Ovary (tissue), 9 donors: Measurements from ENCODE around the gene LKAAEAR1. TPM values are rescaled to one million over a fixed set of nuclear protein-coding genes. Genes with fewer than 3 reads are reported as not detected.

ENCODE experiments used
- DNase-seq, 5 donors: peaks; one replicate each; pipeline ENCODE4 v3.0.0-alpha.2; 2019 to 2020
- H3K27ac ChIP-seq, 2 donors: fragments of 200-600 bp; one replicate each; pipeline versions ENCODE4 v1.5.1 to v1.8.0; 2019 to 2022
- H3K27me3 ChIP-seq: fragments of 200-600 bp; one replicate; pipeline ENCODE4 v1.8.0; 2022
- H3K36me3 ChIP-seq: fragments of 200-600 bp; sonication (generic); one replicate; pipeline ENCODE4 v1.5.1; 2019
- H3K4me1 ChIP-seq: one replicate; pipeline ENCODE4 v1.8.1; 2013; ENCODE audit warnings: mild to moderate bottlenecking, moderate library complexity; ENCODE audit not compliant: insufficient read depth
- H3K4me3 ChIP-seq: fragments of 200-600 bp; sonication (generic); one replicate; pipeline ENCODE4 v1.5.1; 2017
- H3K9me3 ChIP-seq, 2 donors: fragments of 200-600 bp in 1 of 2; sonication (generic) in 1 of 2; one replicate each; pipeline versions ENCODE4 v1.5.1 to v1.8.1; 2013 to 2019; ENCODE audit warnings: mild to moderate bottlenecking in 1 of 2, moderate library complexity in 1 of 2
- EP300 ChIP-seq: sonication (generic); formaldehyde crosslinking; IDR thresholded peaks from one replicate; pipeline ENCODE4 v1.6.1; 2017; ENCODE audit warnings: antibody characterized with exemption
- POLR2A ChIP-seq: fragments of 450-650 bp; IDR thresholded peaks from one replicate; pipeline ENCODE4 v1.6.1; 2017; ENCODE audit warnings: antibody characterized with exemption, mild to moderate bottlenecking, moderate library complexity
- WGBS, 3 donors: extraction: QIAGEN DNeasy Blood & Tissue Kit in 1 of 3; methylation state at CpG; one replicate each; pipeline versions ENCODE4 v1.1.5 to v1.1.7; 2013 to 2017; 5-methylcytosine and 5-hydroxymethylcytosine counted together
- intact Hi-C, 4 donors: fragments of 100-400 bp; cut with DNase I; formaldehyde crosslinking; loops; one replicate each; pipeline versions ENCODE4 v1.11.0 to v1.15.1; 2022 to 2023
- polyA plus RNA-seq, 2 donors: library from polyadenylated mRNA; stranded (reverse); fragments of 200-250 nt in 1 of 2; fragments of 350-450 nt in 1 of 2; fragmentation: Illumina TruSeq in 1 of 2; extraction: RNeasy Lipid Tissue Mini Kit (QIAGEN cat#74804) in 1 of 2; gene quantifications; one replicate each; pipeline ENCODE4 v1.2.3, GENCODE V29; 2013 to 2014
- total RNA-seq, 7 donors: library from RNA; depleted of rRNA in 2 of 7; stranded (reverse); fragments of >200 nt in 2 of 7; fragmentation: NEBNext Ultra II Directional in 3 of 7; extraction: Animal tissue kit (Norgen Biotek cat#: 25700) in 3 of 7; gene quantifications; one replicate each; pipeline versions ENCODE4 v1.1.0 to v1.2.4, GENCODE V29; 2016 to 2023
- TF ChIP-seq, protein P1 (sequence below), 3 donors: fragments of 450-650 bp in 2 of 3; fragments of 200-600 bp in 1 of 3; IDR thresholded peaks; one replicate each; pipeline versions ENCODE4 v1.5.1 to v1.8.0; 2016 to 2022; ENCODE audit warnings: antibody characterized with exemption in 3 of 3, mild to moderate bottlenecking in 1 of 3
- donor health status: DM: no; HTN: no; CAD: no; lungs with moderate emphysema.
- donor health status: DM: no; HTN: no; CAD: no.
- donor health status: Bipolar disorder and iron deficiency.
- donor health status: DM: yes; HTN: yes; CAD: no.
- donor health status: DM: no; HTN: no; CAD: no.
- donor health status: DM: yes; HTN: yes; CAD: no.

The LKAAEAR1 gene
- total and polyA plus RNA-seq, 9 donors = 10.5 TPM; not detected in 8

DNA sequence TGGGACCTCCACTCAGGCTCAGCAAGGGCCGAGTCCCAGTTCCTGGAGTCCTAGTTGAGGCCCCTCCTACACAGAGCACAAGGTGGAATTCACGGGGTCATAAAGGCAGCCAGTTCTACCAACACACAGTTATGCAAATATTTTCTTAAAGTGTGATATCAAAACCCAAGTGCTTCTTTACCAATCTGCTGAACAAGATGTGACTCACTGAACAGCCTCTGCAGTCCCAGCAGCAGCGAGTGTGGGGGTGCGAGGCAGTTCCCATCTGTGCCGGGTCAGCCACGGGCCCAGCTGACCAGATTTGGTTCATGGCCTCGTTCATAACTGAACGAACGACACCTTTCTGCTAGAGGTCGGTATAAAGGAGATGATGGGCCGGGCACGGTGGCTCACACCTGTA lies 25.7 kb downstream of the LKAAEAR1 start:
- H3K4me3 ChIP-seq = no peak overlapping the region
- no peaks in the 10 kb centered on the region for H3K36me3 ChIP-seq
- no peak overlapping the region for H3K27ac ChIP-seq
- no peaks in the 10 kb centered on the region for H3K9me3 ChIP-seq
- intact Hi-C loops = no loop called here
- TF ChIP-seq, protein P1, sequence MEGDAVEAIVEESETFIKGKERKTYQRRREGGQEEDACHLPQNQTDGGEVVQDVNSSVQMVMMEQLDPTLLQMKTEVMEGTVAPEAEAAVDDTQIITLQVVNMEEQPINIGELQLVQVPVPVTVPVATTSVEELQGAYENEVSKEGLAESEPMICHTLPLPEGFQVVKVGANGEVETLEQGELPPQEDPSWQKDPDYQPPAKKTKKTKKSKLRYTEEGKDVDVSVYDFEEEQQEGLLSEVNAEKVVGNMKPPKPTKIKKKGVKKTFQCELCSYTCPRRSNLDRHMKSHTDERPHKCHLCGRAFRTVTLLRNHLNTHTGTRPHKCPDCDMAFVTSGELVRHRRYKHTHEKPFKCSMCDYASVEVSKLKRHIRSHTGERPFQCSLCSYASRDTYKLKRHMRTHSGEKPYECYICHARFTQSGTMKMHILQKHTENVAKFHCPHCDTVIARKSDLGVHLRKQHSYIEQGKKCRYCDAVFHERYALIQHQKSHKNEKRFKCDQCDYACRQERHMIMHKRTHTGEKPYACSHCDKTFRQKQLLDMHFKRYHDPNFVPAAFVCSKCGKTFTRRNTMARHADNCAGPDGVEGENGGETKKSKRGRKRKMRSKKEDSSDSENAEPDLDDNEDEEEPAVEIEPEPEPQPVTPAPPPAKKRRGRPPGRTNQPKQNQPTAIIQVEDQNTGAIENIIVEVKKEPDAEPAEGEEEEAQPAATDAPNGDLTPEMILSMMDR (IDR thresholded peaks at IDR 0.05) = no peak
- TF ChIP-seq EP300 (no peak), POLR2A (no peak)
- H3K27me3 ChIP-seq = no peaks in the 10 kb centered on the region
- H3K4me1 ChIP-seq = peaks cover 2% of the 10 kb centered on the region
- DNase-seq = no peak
- WGBS, 3 donors = 53 to 66% (median 56%) methylated on average over 12 of the region's 12 CpGs

- WGBS, 3 donors = 29 to 39% (median 34%) methylated on average over 32 to 33 of the region's 33 CpGs
- H3K4me1 ChIP-seq = peaks cover 2% of the 10 kb centered on the region
- no peaks in the 10 kb centered on the region for H3K9me3 ChIP-seq
- intact Hi-C loops = no loop called here
- H3K27me3 ChIP-seq = no peaks in the 10 kb centered on the region
- H3K4me3 ChIP-seq = no peak overlapping the region
- TF ChIP-seq, protein P1 (IDR thresholded peaks at IDR 0.05) = peak; percentile 23 to 66 (median 50)
- no peak for TF ChIP-seq EP300
- DNase-seq = peak; percentile 46 to 78 (median 73)
- no peaks in the 10 kb centered on the region for H3K36me3 ChIP-seq
- no peak overlapping the region for H3K27ac ChIP-seq
These were observed 26.3 kb downstream of the LKAAEAR1 start for GRCh38 chr20:64057628-64058498.

- no peak for DNase-seq
- Histone ChIP-seq H3K9me3 (no peaks in the 10 kb centered on the region), H3K36me3 (no peaks in the 10 kb centered on the region), H3K27ac (no peak overlapping the region), H3K4me3 (no peak overlapping the region), H3K27me3 (no peaks in the 10 kb centered on the region), H3K4me1 (no peaks in the 10 kb centered on the region)
- intact Hi-C loops = no loop called here
- no peak for TF ChIP-seq EP300
- WGBS, 3 donors = 55 to 66% (median 62%) methylated on average over 38 to 39 of the region's 39 CpGs
These were observed 27.1 kb downstream of the LKAAEAR1 start for GRCh38 chr20:64056889-64057627.

DNA sequence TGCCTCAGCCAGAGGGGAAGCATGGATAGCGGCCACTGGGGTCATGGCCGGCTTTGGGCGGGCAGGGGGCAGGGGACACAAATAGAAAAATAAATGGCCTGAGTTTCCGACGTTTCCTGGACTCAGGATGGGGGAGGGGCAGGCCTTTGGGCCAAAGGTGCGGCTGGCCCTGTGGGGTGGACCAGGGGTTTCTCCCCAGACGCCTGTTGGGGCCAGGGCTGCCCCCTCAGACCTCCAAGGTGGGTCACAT lies 27.6 kb downstream of the LKAAEAR1 start:
- Histone ChIP-seq H3K4me1 (no peaks in the 10 kb centered on the region), H3K36me3 (no peaks in the 10 kb centered on the region), H3K9me3 (no peaks in the 10 kb centered on the region), H3K27ac (no peak overlapping the region), H3K27me3 (no peaks in the 10 kb centered on the region), H3K4me3 (no peak overlapping the region)
- DNase-seq = no peak
- intact Hi-C loops = no loop called here
- 35 to 40% (median 38%) methylated on average over 7 of the region's 7 CpGs for WGBS, 3 donors
- TF ChIP-seq EP300 (no peak), POLR2A (no peak)
- TF ChIP-seq, protein P1 (IDR thresholded peaks at IDR 0.05) = no peak
